GM21526 (cell line): ENCODE results near the gene PAM.
"Not testable (repeated sequence)": the region's sequence is repeated elsewhere in the genome, so short reads cannot be mapped to it uniquely, and the experiment has no call there.

Experiments
- ATAC-seq: cut with Tn5 transposase; IDR thresholded peaks from one replicate; pipeline ENCODE4 v1.9.1; 2021; ENCODE audit warnings: moderate library complexity; ENCODE audit not compliant: unreplicated experiment, low FRiP score

Gene PAM

GRCh38 chr5:102775756-102776155 is 20.7 kb downstream of the PAM start:
- not testable (repeated sequence) for ATAC-seq

- no peak for ATAC-seq
These were observed 22.0 kb downstream of the PAM start for GRCh38 chr5:102777099-102777498.

GRCh38 chr5:102778478-102778877 is 23.4 kb downstream of the PAM start:
- ATAC-seq: no peak

DNA sequence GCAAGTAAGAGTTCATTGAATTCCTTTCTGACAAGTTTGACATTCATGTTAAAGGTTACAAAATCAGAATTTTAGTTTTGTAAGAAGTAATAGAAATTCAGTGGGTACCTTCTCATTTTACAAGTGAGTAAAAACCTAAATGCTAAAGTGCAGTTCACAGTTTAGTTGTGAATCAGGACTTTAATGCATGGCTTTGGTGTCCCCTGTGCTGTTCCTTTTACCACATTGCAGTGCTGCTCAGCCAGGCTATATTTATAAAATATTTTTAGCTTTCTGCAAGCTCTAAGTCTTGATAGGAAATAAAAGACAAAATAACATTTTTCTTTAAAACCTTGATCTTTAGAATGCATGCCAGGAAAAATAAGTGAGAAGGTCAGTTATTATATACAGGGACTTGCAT is 26.3 kb downstream of the PAM start:
- ATAC-seq: no peak

- no peak for ATAC-seq
These were observed 26.7 kb downstream of the PAM start for GRCh38 chr5:102781786-102782185.

- no peak for ATAC-seq
These were observed 27.2 kb downstream of the PAM start for GRCh38 chr5:102782217-102782872.

- ATAC-seq: no peak
These were observed 32.0 kb downstream of the PAM start for GRCh38 chr5:102787134-102787533.

GRCh38 chr5:102788788-102789187 is 33.7 kb downstream of the PAM start:
- no peak for ATAC-seq

- no peak for ATAC-seq
These were observed 34.4 kb downstream of the PAM start for GRCh38 chr5:102789469-102789868.

- no peak for ATAC-seq
These were observed 35.6 kb downstream of the PAM start for GRCh38 chr5:102790748-102791147.

DNA sequence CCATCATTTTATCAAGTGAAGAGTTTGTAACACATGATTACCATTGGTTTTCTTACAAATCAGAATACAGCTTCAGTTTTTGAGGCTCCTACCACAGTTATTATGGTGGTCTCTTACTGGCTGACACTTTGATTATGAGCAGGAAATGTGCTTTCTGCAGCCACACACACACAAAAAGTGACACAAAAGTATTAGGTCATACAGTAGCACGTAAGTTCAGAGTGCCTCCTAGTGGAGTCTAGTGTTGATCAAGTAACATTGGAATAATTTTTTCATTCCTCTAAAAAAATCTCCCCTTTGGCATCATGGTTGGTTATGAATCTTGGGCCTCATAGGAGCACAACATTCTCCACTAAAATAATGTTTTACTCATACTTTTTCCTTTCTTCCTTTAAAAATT is 37.6 kb downstream of the PAM start:
- no peak for ATAC-seq

- ATAC-seq: no peak
These were observed 38.9 kb downstream of the PAM start for GRCh38 chr5:102794047-102794446.

DNA sequence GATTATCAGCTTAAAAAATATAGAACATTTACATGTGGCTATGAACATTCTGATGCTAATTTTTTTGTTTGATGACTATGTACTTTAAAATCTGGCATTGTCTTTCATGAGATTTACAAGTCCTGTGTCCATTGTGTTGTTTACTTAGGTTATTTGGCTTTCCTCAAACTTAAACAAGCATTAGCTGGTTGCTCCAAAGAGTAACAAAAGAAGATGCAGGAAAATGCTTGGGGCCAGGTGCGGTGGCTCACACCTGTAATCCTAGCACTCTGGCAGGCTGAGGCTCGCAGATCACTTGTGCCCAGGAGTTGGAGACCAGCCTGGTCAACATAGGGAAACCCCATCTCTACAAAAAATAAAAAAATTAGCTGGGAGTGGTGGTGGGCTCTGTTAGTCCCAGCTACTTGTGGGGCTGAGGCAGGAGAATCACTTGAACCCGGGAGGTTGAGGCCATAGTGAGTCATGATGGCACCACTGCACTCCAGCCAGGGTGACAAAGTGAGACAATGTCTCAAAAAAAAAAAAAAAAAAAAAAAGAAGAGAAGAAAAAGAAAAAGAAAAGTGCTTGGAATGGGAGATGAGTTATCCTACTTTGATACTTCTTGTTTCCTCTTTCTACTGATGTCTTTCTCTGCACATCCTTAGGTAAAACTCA is 39.7 kb downstream of the PAM start:
- no peak for ATAC-seq

GRCh38 chr5:102795526-102795925 is 40.4 kb downstream of the PAM start:
- no peak for ATAC-seq

GRCh38 chr5:102796009-102796408 is 40.9 kb downstream of the PAM start:
- no peak for ATAC-seq

GRCh38 chr5:102796498-102796897 is 41.4 kb downstream of the PAM start:
- ATAC-seq: no peak

- ATAC-seq: no peak
These were observed 42.3 kb downstream of the PAM start for GRCh38 chr5:102797322-102797884.

DNA sequence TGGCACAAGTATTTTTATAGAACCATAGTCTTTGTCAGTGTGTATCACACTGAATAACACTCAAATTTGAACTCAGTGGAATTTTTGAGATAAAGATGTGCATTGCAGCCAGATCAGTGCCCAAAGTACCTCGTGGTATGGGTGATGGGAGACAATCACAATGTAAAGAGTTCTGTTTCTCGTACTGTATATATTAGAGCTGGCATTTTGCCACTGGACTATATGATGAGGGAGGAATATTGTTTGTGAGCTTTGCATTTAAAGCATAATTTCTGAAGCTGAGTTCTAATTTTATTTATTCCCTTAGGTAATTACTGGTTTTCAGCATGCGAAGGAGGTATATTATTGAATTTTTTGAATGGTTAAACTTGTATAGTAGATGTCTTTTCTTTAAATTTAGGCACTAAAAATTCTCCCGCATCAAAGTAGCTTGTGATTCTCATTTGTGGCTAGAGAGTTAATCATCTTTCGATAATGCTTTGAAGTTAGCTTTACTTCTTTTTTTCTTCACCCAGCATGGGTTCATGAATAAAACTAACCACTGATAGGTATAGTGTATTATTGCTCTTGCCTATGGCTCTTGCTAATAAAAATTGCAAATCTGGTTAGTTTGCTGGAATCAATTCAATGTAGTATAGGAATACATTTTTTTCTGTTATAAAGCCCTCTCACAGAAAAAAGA is 43.1 kb downstream of the PAM start:
- no peak for ATAC-seq

DNA sequence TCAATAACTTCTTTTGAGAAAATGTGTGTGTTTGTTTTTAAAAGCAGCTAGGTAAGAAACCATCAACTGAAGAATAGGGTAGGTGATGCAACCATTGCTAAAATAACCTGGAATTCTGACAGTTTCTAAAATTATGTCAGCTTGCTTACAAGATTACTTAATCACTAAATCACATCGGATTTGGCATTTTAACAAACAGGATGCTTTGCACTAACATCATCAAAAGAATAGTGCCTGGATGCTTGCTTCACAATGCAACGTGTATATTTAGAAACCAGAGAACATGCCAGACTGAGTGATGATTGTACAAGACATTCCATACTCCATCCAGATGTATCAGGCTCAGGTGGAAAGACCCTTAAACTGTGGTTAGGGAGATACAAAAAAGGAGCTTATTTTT is 43.9 kb downstream of the PAM start:
- ATAC-seq: no peak

DNA sequence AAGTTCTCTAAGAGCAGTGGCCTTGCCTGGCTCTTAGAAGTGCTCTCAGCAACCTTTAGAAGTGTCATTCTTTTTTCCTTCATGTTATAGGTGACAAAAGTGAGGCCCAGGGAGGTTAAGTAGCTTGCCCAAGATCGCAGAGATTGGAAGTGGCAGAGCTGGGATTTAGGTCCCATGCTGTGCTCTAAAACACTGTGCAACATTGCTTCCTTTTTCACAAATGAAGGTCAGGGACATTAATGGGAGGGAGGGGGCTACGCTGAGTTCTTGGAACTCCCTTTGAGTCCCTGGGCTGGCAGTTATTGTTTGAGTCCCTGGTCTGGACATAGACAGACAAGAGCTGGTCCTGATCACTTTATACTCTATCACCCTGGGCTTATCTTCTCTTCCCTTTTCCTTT is 45.3 kb downstream of the PAM start:
- ATAC-seq: no peak

DNA sequence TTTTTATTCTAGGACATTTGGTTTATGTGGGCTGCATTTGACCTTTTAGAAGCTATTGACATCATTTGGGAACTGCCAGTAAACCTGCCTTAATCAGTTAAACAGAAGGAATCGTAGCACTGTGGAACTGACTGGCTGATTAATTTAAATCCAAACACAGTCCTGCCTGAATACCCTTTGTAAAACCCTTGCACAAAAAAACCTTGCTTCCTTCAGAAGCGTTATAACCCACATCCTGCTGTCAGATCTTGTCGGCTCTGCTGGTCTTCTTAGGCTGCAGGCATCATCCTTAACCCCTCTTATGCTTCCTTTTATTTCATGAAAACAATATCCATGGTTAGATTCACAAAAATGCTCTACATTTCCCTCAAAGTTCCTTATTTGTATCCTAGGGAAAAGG is 46.3 kb downstream of the PAM start:
- no peak for ATAC-seq
